ENCODE results near the gene BCHE. TPM values are rescaled to one million over a fixed set of nuclear protein-coding genes. Genes with fewer than 3 reads are reported as not detected.

The BCHE gene
- total and polyA plus RNA-seq, 11 donors = 0.56 to 37.1 (median 1.3) TPM

DNA sequence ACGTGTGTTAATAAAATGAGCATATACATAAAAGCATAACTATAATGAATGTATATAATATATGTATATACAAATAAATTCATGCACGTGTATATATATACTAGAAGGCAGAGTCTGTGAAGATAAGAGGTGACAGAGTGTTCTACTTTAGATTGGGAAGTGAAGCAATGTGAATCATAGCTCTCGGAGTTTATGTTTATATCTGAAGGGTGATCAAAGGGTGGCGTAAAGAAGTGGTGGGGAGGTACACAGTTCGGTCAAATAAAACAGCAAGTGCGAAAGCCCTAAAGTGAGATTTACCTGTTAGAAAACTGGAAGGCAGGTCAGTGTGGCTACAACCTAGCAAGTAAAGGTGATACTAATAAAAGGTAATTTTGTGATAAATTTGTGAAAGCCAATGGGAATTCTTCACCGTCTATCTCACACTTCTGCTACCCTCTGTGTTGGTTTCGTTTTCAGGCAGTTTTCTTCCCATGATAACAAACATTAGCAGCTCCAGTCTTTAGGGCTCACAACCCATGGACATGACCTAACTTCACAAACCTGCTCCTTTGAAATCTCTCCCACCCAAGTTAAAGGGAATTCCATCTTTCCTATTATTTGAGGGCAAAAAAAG lies 46.7 kb upstream of the BCHE start:
- TF ChIP-seq POLR2A (IDR thresholded peaks at IDR 0.05) = no peak
- TF ChIP-seq, protein P1, sequence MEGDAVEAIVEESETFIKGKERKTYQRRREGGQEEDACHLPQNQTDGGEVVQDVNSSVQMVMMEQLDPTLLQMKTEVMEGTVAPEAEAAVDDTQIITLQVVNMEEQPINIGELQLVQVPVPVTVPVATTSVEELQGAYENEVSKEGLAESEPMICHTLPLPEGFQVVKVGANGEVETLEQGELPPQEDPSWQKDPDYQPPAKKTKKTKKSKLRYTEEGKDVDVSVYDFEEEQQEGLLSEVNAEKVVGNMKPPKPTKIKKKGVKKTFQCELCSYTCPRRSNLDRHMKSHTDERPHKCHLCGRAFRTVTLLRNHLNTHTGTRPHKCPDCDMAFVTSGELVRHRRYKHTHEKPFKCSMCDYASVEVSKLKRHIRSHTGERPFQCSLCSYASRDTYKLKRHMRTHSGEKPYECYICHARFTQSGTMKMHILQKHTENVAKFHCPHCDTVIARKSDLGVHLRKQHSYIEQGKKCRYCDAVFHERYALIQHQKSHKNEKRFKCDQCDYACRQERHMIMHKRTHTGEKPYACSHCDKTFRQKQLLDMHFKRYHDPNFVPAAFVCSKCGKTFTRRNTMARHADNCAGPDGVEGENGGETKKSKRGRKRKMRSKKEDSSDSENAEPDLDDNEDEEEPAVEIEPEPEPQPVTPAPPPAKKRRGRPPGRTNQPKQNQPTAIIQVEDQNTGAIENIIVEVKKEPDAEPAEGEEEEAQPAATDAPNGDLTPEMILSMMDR (IDR thresholded peaks at IDR 0.05) = no peak
- no peaks in the 10 kb centered on the region for H3K4me1 ChIP-seq
- H3K27me3 ChIP-seq = no peaks in the 10 kb centered on the region
- no peak overlapping the region for H3K27ac ChIP-seq
- no peaks in the 10 kb centered on the region for H3K9me3 ChIP-seq
- H3K4me3 ChIP-seq = no peak overlapping the region
- intact Hi-C loops (cut with DNase I) = no loop called here
- H3K36me3 ChIP-seq = no peaks in the 10 kb centered on the region
- ATAC-seq (no peak), DNase-seq (no peak)
- WGBS, 4 donors = 67 to 72% (median 71%) methylated on average over 8 of the region's 8 CpGs

DNA sequence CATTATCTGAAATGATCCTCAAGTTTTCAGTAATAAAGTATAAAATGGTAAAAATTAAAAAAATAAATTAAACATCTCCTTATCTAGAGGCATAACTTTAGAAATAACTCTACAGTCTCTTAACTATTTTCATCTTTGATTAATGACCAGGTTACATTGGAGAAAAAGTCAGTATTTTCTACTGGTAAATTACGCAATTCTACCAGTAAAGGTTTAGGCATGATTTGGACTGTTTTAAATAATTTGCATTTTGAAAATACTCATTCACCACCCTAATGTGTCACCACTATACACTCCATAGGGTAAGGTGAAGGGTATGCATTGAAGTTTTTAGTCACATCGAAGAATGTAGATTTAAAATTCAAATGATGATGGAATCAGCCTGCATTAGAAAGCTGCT lies 45.9 kb upstream of the BCHE start:
- 90 to 92% (median 90%) methylated on average over 2 of the region's 2 CpGs for WGBS, 4 donors

DNA sequence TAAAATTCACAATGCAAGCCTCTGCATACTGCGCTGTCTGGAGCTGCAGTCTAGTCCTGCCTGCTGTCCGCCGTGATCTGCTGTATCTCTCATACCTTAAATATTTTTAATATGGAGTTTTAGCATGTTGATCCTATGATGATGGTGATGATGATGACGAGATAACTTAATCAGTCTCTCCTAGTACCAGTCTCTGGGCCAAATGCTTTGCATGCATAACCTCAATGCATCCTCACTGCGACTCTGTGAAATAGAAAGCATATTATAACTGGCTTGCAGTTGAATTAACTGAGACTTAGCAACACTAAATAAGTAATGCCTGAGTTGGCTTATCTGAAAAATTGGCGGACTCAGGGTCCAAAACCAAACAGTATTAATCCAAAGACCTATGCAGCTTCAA lies 38.4 kb upstream of the BCHE start:
- Histone ChIP-seq H3K4me3 (no peak overlapping the region), H3K4me1 (no peaks in the 10 kb centered on the region), H3K27ac (no peak overlapping the region), H3K9me3 (peaks cover 0 to 6% (median 0%) of the 10 kb centered on the region in 12 donors), H3K27me3 (no peaks in the 10 kb centered on the region), H3K36me3 (no peaks in the 10 kb centered on the region)
- 79 to 86% (median 83%) methylated on average over 6 of the region's 6 CpGs for WGBS, 4 donors
- TF ChIP-seq, protein P1 (IDR thresholded peaks at IDR 0.05) = no peak
- TF ChIP-seq POLR2A (IDR thresholded peaks at IDR 0.05) = no peak
- ATAC-seq (no peak), DNase-seq (no peak)
- intact Hi-C loops (cut with DNase I) = no loop called here

More for the DNA sequence above, 45.9 kb upstream of the BCHE start:
- no peak for ATAC-seq
- intact Hi-C loops (cut with DNase I) = no loop called here
- Histone ChIP-seq H3K4me3 (no peak overlapping the region), H3K4me1 (no peaks in the 10 kb centered on the region), H3K27me3 (no peaks in the 10 kb centered on the region), H3K36me3 (no peaks in the 10 kb centered on the region), H3K27ac (no peak overlapping the region), H3K9me3 (no peaks in the 10 kb centered on the region)
- no peak for DNase-seq
- TF ChIP-seq, protein P1 (IDR thresholded peaks at IDR 0.05) = no peak
- TF ChIP-seq POLR2A (IDR thresholded peaks at IDR 0.05) = no peak

DNA sequence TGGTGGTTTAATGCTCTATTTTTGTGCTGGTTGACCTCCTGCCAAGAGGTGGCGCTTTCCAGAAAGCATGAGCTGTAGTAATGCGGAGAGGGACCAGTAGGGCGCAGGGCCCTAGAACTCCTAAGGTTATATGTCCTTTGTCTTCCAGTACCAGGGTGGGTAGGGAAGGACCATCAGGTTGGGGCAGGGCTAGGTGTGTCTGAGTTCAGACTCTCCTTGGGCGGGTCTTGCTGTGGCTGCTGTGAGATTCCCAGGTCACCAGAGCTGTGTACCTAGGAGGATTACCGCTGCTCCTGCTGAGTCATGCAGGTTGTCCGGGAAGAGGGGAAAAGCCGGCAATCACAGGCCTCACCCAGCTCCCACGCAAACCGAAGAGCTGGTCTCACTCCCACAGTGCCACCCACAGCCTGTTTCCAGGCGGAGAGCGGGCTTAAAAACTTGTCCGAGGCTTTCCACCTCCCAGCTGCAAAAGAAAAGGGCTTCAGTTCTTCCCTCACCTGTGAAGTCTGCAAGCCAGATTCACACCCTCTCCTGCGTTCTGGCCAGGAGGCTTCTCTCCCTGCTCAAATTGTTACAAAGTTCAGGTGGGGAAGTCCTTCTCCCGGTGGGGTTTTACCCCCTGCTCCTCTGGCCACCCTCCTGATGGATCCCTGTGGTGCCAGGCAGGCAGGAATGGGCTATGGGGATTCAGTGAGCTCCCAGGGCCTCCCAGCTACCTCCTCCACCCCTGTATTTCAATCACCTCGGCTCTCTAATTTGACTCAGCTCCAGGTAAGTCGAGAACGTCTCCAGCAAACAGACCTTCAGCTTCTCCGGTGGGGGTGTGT lies 37.7 kb upstream of the BCHE start:
- DNase-seq = no peak
- Histone ChIP-seq H3K36me3 (no peaks in the 10 kb centered on the region), H3K9me3 (peaks cover 0 to 13% (median 0%) of the 10 kb centered on the region in 12 donors), H3K4me1 (no peaks in the 10 kb centered on the region), H3K4me3 (no peak overlapping the region), H3K27ac (no peak overlapping the region), H3K27me3 (no peaks in the 10 kb centered on the region)
- intact Hi-C loops (cut with DNase I) = no loop called here
- no peak for ATAC-seq
- no peak for TF ChIP-seq POLR2A (IDR thresholded peaks at IDR 0.05)
- TF ChIP-seq, protein P1 (IDR thresholded peaks at IDR 0.05) = no peak
- 83 to 87% (median 85%) methylated on average over 17 to 18 of the region's 18 CpGs for WGBS, 4 donors

All from heart left ventricle (tissue), 16 donors.